ENCODE results near the gene RIPPLY1. TPM values are rescaled to one million over a fixed set of nuclear protein-coding genes. Genes with fewer than 3 reads are reported as not detected.

The RIPPLY1 gene, protein sequence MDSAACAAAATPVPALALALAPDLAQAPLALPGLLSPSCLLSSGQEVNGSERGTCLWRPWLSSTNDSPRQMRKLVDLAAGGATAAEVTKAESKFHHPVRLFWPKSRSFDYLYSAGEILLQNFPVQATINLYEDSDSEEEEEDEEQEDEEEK
- total RNA-seq (2021; ENCODE audit: unreplicated experiment) (0.27 TPM), Bru-seq, nascent RNA (percentile 20 among the genes with signal in this experiment), BruChase-seq, experiment 1, labeled RNA remaining after a 6-hour chase (percentile 20 among the genes with signal in this experiment), BruChase-seq, experiment 2, labeled RNA remaining after a 2-hour chase (percentile 22 among the genes with signal in this experiment)
- polyA plus RNA-seq (2012), result not detected in 2 replicates
- long read RNA-seq, result 0 reads

DNA sequence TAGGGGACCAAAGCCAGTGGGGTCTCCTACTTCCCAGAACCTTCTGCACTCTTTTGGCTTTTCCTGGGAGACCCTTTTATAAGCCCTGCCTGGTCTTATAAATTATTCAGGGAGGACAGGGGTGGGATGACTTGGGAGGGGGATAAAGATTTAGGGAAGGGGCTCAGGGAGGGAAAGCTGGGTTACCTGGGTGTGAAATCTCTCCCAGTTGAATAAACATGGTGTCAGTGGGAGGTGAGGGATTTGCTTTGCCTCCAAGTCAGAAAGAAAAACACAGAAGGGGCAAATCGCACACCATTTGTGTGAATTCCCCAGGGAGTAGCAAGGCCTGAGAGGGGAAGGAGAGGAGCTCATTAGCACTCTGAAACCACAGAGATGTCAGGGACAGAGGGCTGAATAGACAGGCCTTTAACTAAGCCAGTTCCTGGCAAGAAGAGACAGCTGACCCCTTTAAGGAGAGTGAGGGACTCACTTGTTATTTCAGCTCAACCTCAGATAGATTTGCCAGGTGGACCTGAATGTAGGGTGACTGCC lies at the start of gene RIPPLY1:
RIPPLY1 (minus strand) TSS at position 51 of the 534 bp plus-strand sequence. CDS start 54 bp downstream, outside the sequence.
- Histone ChIP-seq H3K36me3 (ENCODE audit: control insufficient read depth in 1 of 2, insufficient read depth in 2 of 2, low read length in 2 of 2) (no peaks in the 10 kb centered on the region), H4K20me1 (ENCODE audit: insufficient read depth) (no peaks in the 10 kb centered on the region), H3K27ac (ENCODE audit: low read depth, low read length) (no peak within 1 kb of the TSS), H3K27me3 (ENCODE audit: insufficient read depth, low read length) (no peaks in the 10 kb centered on the region), H3K4me1 (ENCODE audit: control insufficient read depth in 1 of 2, insufficient read depth in 2 of 2, low read length in 2 of 2) (peaks cover 5 to 9% of the 10 kb centered on the region in 2 experiments; a peak in 2 of 4 replicates), H3K4me2 (ENCODE audit: low read length) (no peak within 1 kb of the TSS), H3K9ac (ENCODE audit: low read length) (no peak within 1 kb of the TSS), H3K9me3 (ENCODE audit: control insufficient read depth in 1 of 2, insufficient read depth in 1 of 2, low read depth in 1 of 2, low read length in 2 of 2) (no peaks in the 10 kb centered on the region), H3K4me3 (replicated peaks in 1 of 2; ENCODE audit: low read depth in 1 of 2, low read length in 2 of 2) (no peak within 1 kb of the TSS), H2AFZ (ENCODE audit: low read depth, low read length, poor library complexity, severe bottlenecking) (no peak within 1 kb of the TSS), H3K79me2 (ENCODE audit: insufficient read depth, low read length) (no peaks in the 10 kb centered on the region), H3K9me2 (ENCODE audit: insufficient read depth) (no peaks in the 10 kb centered on the region)
- DNase-seq (ENCODE audit: low read depth, low spot score) (no peak), ATAC-seq (no peak)
- TF ChIP-seq ZNF274 (IDR thresholded peaks at IDR 0.05; ENCODE audit: low read depth, low read length) (no peak), EZH2phosphoT487 (IDR thresholded peaks at IDR 0.05; ENCODE audit: borderline replicate concordance) (no peak), SP1 (IDR thresholded peaks at IDR 0.05; ENCODE audit: low read depth) (no peak), SIN3A (IDR thresholded peaks at IDR 0.05; ENCODE audit: low read depth) (no peak), JUND (IDR thresholded peaks at IDR 0.05) (no peak), POLR2A (IDR thresholded peaks at IDR 0.05; ENCODE audit: borderline replicate concordance, extremely low read depth, insufficient read depth, insufficient read length) (no peak), CEBPB (IDR thresholded peaks at IDR 0.05; ENCODE audit: low read depth) (no peak), ELF1 (IDR thresholded peaks at IDR 0.05; ENCODE audit: borderline replicate concordance, low read depth) (no peak), TCF7L2 (IDR thresholded peaks at IDR 0.05; ENCODE audit: borderline replicate concordance, extremely low read depth, insufficient read depth, insufficient read length) (no peak), ZFX (IDR thresholded peaks at IDR 0.05) (no peak), EZH2 (IDR thresholded peaks at IDR 0.05) (no peak), FOSL1 (IDR thresholded peaks at IDR 0.05; ENCODE audit: low read depth) (no peak), POLR2AphosphoS5 (IDR thresholded peaks at IDR 0.05; ENCODE audit: low read depth, low read length) (no peak), CBX3 (IDR thresholded peaks at IDR 0.05; ENCODE audit: low read depth) (no peak)
- TF ChIP-seq, protein P1, sequence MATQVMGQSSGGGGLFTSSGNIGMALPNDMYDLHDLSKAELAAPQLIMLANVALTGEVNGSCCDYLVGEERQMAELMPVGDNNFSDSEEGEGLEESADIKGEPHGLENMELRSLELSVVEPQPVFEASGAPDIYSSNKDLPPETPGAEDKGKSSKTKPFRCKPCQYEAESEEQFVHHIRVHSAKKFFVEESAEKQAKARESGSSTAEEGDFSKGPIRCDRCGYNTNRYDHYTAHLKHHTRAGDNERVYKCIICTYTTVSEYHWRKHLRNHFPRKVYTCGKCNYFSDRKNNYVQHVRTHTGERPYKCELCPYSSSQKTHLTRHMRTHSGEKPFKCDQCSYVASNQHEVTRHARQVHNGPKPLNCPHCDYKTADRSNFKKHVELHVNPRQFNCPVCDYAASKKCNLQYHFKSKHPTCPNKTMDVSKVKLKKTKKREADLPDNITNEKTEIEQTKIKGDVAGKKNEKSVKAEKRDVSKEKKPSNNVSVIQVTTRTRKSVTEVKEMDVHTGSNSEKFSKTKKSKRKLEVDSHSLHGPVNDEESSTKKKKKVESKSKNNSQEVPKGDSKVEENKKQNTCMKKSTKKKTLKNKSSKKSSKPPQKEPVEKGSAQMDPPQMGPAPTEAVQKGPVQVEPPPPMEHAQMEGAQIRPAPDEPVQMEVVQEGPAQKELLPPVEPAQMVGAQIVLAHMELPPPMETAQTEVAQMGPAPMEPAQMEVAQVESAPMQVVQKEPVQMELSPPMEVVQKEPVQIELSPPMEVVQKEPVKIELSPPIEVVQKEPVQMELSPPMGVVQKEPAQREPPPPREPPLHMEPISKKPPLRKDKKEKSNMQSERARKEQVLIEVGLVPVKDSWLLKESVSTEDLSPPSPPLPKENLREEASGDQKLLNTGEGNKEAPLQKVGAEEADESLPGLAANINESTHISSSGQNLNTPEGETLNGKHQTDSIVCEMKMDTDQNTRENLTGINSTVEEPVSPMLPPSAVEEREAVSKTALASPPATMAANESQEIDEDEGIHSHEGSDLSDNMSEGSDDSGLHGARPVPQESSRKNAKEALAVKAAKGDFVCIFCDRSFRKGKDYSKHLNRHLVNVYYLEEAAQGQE (IDR thresholded peaks at IDR 0.05; ENCODE audit: low read depth), result no peak
- TF ChIP-seq, protein P2, sequence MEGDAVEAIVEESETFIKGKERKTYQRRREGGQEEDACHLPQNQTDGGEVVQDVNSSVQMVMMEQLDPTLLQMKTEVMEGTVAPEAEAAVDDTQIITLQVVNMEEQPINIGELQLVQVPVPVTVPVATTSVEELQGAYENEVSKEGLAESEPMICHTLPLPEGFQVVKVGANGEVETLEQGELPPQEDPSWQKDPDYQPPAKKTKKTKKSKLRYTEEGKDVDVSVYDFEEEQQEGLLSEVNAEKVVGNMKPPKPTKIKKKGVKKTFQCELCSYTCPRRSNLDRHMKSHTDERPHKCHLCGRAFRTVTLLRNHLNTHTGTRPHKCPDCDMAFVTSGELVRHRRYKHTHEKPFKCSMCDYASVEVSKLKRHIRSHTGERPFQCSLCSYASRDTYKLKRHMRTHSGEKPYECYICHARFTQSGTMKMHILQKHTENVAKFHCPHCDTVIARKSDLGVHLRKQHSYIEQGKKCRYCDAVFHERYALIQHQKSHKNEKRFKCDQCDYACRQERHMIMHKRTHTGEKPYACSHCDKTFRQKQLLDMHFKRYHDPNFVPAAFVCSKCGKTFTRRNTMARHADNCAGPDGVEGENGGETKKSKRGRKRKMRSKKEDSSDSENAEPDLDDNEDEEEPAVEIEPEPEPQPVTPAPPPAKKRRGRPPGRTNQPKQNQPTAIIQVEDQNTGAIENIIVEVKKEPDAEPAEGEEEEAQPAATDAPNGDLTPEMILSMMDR (IDR thresholded peaks at IDR 0.05 in 2 of 3, conservative IDR thresholded peaks at IDR 0.05 in 1 of 3; ENCODE audit: borderline replicate concordance in 1 of 3, insufficient read depth in 1 of 3, low read depth in 2 of 3, low read length in 2 of 3), result no peak
- TF ChIP-seq, protein P3, sequence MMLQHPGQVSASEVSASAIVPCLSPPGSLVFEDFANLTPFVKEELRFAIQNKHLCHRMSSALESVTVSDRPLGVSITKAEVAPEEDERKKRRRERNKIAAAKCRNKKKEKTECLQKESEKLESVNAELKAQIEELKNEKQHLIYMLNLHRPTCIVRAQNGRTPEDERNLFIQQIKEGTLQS (IDR thresholded peaks at IDR 0.05), result no peak
- TF ChIP-seq, protein P4, sequence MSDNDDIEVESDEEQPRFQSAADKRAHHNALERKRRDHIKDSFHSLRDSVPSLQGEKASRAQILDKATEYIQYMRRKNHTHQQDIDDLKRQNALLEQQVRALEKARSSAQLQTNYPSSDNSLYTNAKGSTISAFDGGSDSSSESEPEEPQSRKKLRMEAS (IDR thresholded peaks at IDR 0.05), result no peak
- POLR2A ChIA-PET, result no interaction called here
- RAD21 ChIA-PET (ENCODE audit: low non-redundant PET in 1 of 2, low total read pairs in 2 of 2, uncharacterized antibody in 2 of 2, unreplicated experiment in 2 of 2), result no interaction called here
- no TSS peak for BruUV-seq (replicated peaks)
- intact Hi-C loops (cut with micrococcal nuclease), result no loop called here
- CTCF ChIA-PET, result interaction anchor here (1.6 kb wide), 1 partner anchor 56 kb away, joined by 5 read pairs; no protein-coding TSS in a partner anchor

All from HCT116 (cell line).